Heart left ventricle (tissue), 13 donors: Measurements from ENCODE around the gene CIRBP.

Experiments used
- POLR2A ChIP-seq, 2 donors: fragments of 450-650 bp; IDR thresholded peaks; one replicate each; pipeline ENCODE4 v1.6.1; 2017; ENCODE audit warnings: antibody characterized with exemption in 2 of 2, mild to moderate bottlenecking in 2 of 2, moderate library complexity in 2 of 2
- TF ChIP-seq, protein P1 (sequence below), 12 donors: fragments of 200-600 bp; sonication (generic) in 4 of 12; IDR thresholded peaks; one replicate each; pipeline versions ENCODE4 v1.5.0 to v1.8.0; 2018 to 2022; ENCODE audit warnings: antibody characterized with exemption in 12 of 12, mild to moderate bottlenecking in 5 of 12
- donor health status: ischemic (EF 13 %, LVEDD 7.1; RV severe dilation, severe dysfunction).
- donor health status: DM: no; HTN: yes; CAD: no.
- donor health status: DM: no; HTN: no; CAD: no.
- donor health status: ischemic (EF 25% LVEDD 6.9; RV normal size, moderate dysfunction).
- donor health status: ischemic (EF 25% LVEDD 5.7; RV mildly dilated, moderate dysfunction).
- donor health status: ischemic (EF 35%, LVEDD 5.7; RV mildly dilated, moderate dysfunction).
- donor health status: nonischemic (EF 11% LVEDD 7.7; RV severe dilation, severe dysfunction).
- donor health status: DM: yes; HTN: yes; CAD: no.
- donor health status: PGD.
- donor health status: ischemic (EF 29% LVEDD 5.4; RV normal size, mild dysfunction).
- donor health status: nonischemic (EF 23%, LVEDD 6.1; RV moderate dilation, normal function).

GRCh38 chr19:1283917-1284292, 14.8 kb downstream of the CIRBP start:
- TF ChIP-seq, protein P1, sequence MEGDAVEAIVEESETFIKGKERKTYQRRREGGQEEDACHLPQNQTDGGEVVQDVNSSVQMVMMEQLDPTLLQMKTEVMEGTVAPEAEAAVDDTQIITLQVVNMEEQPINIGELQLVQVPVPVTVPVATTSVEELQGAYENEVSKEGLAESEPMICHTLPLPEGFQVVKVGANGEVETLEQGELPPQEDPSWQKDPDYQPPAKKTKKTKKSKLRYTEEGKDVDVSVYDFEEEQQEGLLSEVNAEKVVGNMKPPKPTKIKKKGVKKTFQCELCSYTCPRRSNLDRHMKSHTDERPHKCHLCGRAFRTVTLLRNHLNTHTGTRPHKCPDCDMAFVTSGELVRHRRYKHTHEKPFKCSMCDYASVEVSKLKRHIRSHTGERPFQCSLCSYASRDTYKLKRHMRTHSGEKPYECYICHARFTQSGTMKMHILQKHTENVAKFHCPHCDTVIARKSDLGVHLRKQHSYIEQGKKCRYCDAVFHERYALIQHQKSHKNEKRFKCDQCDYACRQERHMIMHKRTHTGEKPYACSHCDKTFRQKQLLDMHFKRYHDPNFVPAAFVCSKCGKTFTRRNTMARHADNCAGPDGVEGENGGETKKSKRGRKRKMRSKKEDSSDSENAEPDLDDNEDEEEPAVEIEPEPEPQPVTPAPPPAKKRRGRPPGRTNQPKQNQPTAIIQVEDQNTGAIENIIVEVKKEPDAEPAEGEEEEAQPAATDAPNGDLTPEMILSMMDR (IDR thresholded peaks at IDR 0.05), result no peak
- no peak for TF ChIP-seq POLR2A (IDR thresholded peaks at IDR 0.05)
